GM19035 (cell line): ENCODE measurements around the gene ARCN1.
"Not testable (repeated sequence)": the region's sequence is repeated elsewhere in the genome, so short reads cannot be mapped to it uniquely, and the experiment has no call there.

Source experiments
- ATAC-seq: cut with Tn5 transposase; IDR thresholded peaks from one replicate; pipeline ENCODE4 v1.9.1; 2021; ENCODE audit not compliant: unreplicated experiment

The ARCN1 gene

GRCh38 chr11:118605116-118605867 lies 33.1 kb downstream of the ARCN1 start:
- no peak for ATAC-seq

GRCh38 chr11:118606157-118606843 lies 34.1 kb downstream of the ARCN1 start:
- ATAC-seq, result no peak

- no peak for ATAC-seq
Measured at GRCh38 chr11:118606844-118607228, 34.6 kb downstream of the ARCN1 start.

GRCh38 chr11:118607401-118608359 lies 35.5 kb downstream of the ARCN1 start, which contains the start of gene PHLDB1:
Gene PHLDB1, plus strand, starts transcription at chr11:118607615. Its CDS starts 6,222 bp downstream, at chr11:118613837.
- ATAC-seq, result no peak

- no peak for ATAC-seq
Measured at GRCh38 chr11:118608360-118609227, 36.4 kb downstream of the ARCN1 start.

GRCh38 chr11:118609380-118610224 lies 37.4 kb downstream of the ARCN1 start:
- ATAC-seq, result no peak

- no peak for ATAC-seq
Measured at GRCh38 chr11:118610225-118610772, 38.1 kb downstream of the ARCN1 start.

- ATAC-seq, result peak; percentile 54
Measured at GRCh38 chr11:118610773-118611432, 38.7 kb downstream of the ARCN1 start.

- not testable (repeated sequence) for ATAC-seq
Measured at GRCh38 chr11:118611433-118611795, 39.2 kb downstream of the ARCN1 start.

GRCh38 chr11:118612378-118612777 lies 40.2 kb downstream of the ARCN1 start:
- no peak for ATAC-seq

- no peak for ATAC-seq
Measured at GRCh38 chr11:118614511-118614910, 42.3 kb downstream of the ARCN1 start.

- ATAC-seq, result no peak
Measured at GRCh38 chr11:118615282-118615975, 43.2 kb downstream of the ARCN1 start.

GRCh38 chr11:118615976-118616371 lies 43.8 kb downstream of the ARCN1 start:
- no peak for ATAC-seq

- ATAC-seq, result no peak
Measured at GRCh38 chr11:118618115-118618990, 46.1 kb downstream of the ARCN1 start.

GRCh38 chr11:118618991-118619375 lies 46.8 kb downstream of the ARCN1 start:
- no peak for ATAC-seq

- ATAC-seq, result no peak
Measured at GRCh38 chr11:118619444-118620197, 47.4 kb downstream of the ARCN1 start.
